ENCODE data around the gene CCDC66. TPM values are rescaled to one million over a fixed set of nuclear protein-coding genes. Genes with fewer than 3 reads are reported as not detected.
A peak's percentile ranks its signal among the peaks of the same experiment; 100 is the strongest.

CCDC66 gene
- total and polyA plus RNA-seq, 2 of the 8 experiments (the other 6 are each of a cell fraction or from before 2014, with no cell fraction given): 9.6 to 29.3 TPM

GRCh38 chr3:56547486-56547885 lies 9.5 kb upstream of the CCDC66 start:
- Histone ChIP-seq H3K9ac (replicated peaks in 1 of 4; ENCODE audit: extremely low read depth in 1 of 4, low read depth in 3 of 4, low read length in 3 of 4) (no peak overlapping the region), H4K5ac (ENCODE audit: insufficient read length, low read depth, low read length) (no peak overlapping the region), H3K4ac (replicated peaks; ENCODE audit: insufficient read length, low read depth, low read length) (no peak overlapping the region), H3K4me1 (replicated peaks in 1 of 4; ENCODE audit: control insufficient read depth in 3 of 4, insufficient read depth in 4 of 4, low read length in 3 of 4) (no peaks in the 10 kb centered on the region), H2BK120ac (replicated peaks; ENCODE audit: low read depth, low read length) (no peak overlapping the region), H3K9me3 (ENCODE audit: insufficient read depth in 2 of 2, low read depth in 1 of 2, low read length in 1 of 2) (no peaks in the 10 kb centered on the region), H4K20me1 (replicated peaks in 1 of 2; ENCODE audit: control insufficient read depth in 1 of 2, insufficient read depth in 2 of 2, low read length in 2 of 2) (no peaks in the 10 kb centered on the region), H2AFZ (ENCODE audit: low read length) (no peak overlapping the region), H3K4me2 (ENCODE audit: insufficient read depth in 1 of 2, low read depth in 2 of 2, low read length in 2 of 2) (no peak overlapping the region), H3K79me1 (ENCODE audit: low read depth, low read length) (no peaks in the 10 kb centered on the region), H3K23ac (ENCODE audit: insufficient read length) (no peak overlapping the region), H3K14ac (ENCODE audit: insufficient read length) (no peak overlapping the region), H2BK20ac (ENCODE audit: low read length) (no peak overlapping the region), H4K8ac (ENCODE audit: extremely low read depth, insufficient read depth, low read length) (no peak overlapping the region), H3K27me3 (replicated peaks in 1 of 4; ENCODE audit: control insufficient read depth in 3 of 4, extremely low read depth in 1 of 4, insufficient read depth in 3 of 4, low read length in 3 of 4) (no peaks in the 10 kb centered on the region; a peak in 1 of 7 replicates), H3K23me2 (ENCODE audit: low read depth, low read length) (no peaks in the 10 kb centered on the region), H2BK12ac (ENCODE audit: low read depth, low read length) (no peak overlapping the region), H3K27ac (ENCODE audit: low read depth, low read length) (no peak overlapping the region), H2BK5ac (ENCODE audit: low read depth, low read length) (no peak overlapping the region), H3K79me2 (ENCODE audit: control insufficient read depth in 1 of 2, insufficient read depth in 2 of 2, low read length in 2 of 2) (no peaks in the 10 kb centered on the region; a peak in 1 of 4 replicates), H3K56ac (replicated peaks; ENCODE audit: insufficient read length, low read depth, low read length) (no peak overlapping the region), H2AK5ac (ENCODE audit: low read depth, low read length) (no peak overlapping the region), H4K91ac (replicated peaks; ENCODE audit: insufficient read length, low read length) (no peak overlapping the region), H2BK15ac (ENCODE audit: low read length) (no peak overlapping the region), H3K36me3 (ENCODE audit: control insufficient read depth in 2 of 4, insufficient read depth in 4 of 4, low read length in 3 of 4) (no peaks in the 10 kb centered on the region), H3K4me3 (ENCODE audit: extremely low read depth in 1 of 4, insufficient read depth in 2 of 4, low read depth in 3 of 4, low read length in 4 of 4) (no peak overlapping the region), H3K18ac (ENCODE audit: extremely low read depth, low read length) (no peak overlapping the region)
- TF ChIP-seq SP4 (IDR thresholded peaks at IDR 0.05; ENCODE audit: low read length) (no peak), RAD21 (IDR thresholded peaks at IDR 0.05 in 1 of 2, conservative IDR thresholded peaks at IDR 0.05 in 1 of 2; ENCODE audit: low read depth in 2 of 2, low read length in 2 of 2) (peak; percentile 34 to 40)
- POLR2A ChIA-PET (ENCODE audit: partially characterized antibody): interaction anchor here (1.0 to 1.2 kb wide), 2 partner anchors 9 to 11 kb away, joined by 3 read pairs; no protein-coding TSS in a partner anchor
- no peak for DNase-seq (ENCODE audit: low read depth in 1 of 2, low spot score in 2 of 2)
- FAIRE-seq: no peak
- WGBS, 2 experiments (ENCODE audit: extremely low coverage in 1 of 2, insufficient coverage in 1 of 2, insufficient read length in 1 of 2, insufficient replicate concordance in 2 of 2, low coverage in 1 of 2, low lambda C conversion rate in 2 of 2, missing lambda C conversion rate in 1 of 2): 77% methylated on average over 3 of the region's 3 CpGs; no CpG with 5 or more reads in 1 of the 2 experiments
- CTCF ChIA-PET (ENCODE audit: partially characterized antibody): interaction anchor here (0.9 to 2.4 kb wide), 5 partner anchors 11 to 252 kb away, joined by 3 to 10 read pairs (median 4); no protein-coding TSS in a partner anchor
